Measurements from ENCODE around the gene PHYHIPL. TPM values are rescaled to one million over a fixed set of nuclear protein-coding genes. Genes with fewer than 3 reads are reported as not detected.

The PHYHIPL gene
- total and polyA plus RNA-seq, 2 of the 4 experiments (the other 2 are of a cell fraction) = not detected

DNA sequence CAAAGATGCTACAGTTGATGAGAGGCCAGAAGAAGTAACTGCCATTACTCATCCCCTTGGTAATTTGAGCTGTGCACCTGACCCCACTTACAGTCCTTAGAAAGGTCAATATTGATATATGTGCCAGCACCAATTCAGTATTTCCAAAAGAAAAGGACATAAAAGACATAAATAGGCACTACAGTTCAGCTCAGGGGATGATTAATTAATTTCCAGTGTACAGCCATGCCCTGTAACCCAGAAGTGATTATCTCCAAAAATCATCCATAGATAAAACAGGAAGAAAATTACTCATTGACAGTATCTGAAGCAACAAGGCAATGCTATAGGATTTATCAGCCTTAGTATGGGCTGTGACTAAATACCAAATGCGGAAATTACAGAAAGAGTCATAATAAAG is 82.4 kb downstream of the PHYHIPL start:
- H3K27ac ChIP-seq (ENCODE audit: insufficient read depth, low read length) = no peak overlapping the region
- no peak overlapping the region for H4K91ac ChIP-seq (ENCODE audit: insufficient read depth, low read depth, low read length)
- BruUV-seq (replicated peaks) = no TSS peak
- H2BK5ac ChIP-seq (ENCODE audit: low read depth, low read length, poor library complexity, severe bottlenecking) = no peak overlapping the region
- ChIA-PET CTCF (no interaction called here), POLR2A (ENCODE audit: unreplicated experiment) (no interaction called here)
- no peak overlapping the region for H4K8ac ChIP-seq (ENCODE audit: low read depth in 2 of 2, low read length in 2 of 2)
- intact Hi-C loops (cut with micrococcal nuclease) = no loop called here
- H2AK5ac ChIP-seq (ENCODE audit: low read depth, low read length) = no peak overlapping the region
- ATAC-seq (ENCODE audit: low read depth) (no peak), DNase-seq (no peak)
- WGBS, 2 experiments (ENCODE audit: extremely low coverage in 2 of 2, insufficient read length in 1 of 2) = no CpG with 5 or more reads among the region's 1 CpG
- H2AK9ac ChIP-seq (replicated peaks; ENCODE audit: low read depth, low read length, poor library complexity) = no peak overlapping the region
- H3K27me3 ChIP-seq (ENCODE audit: control insufficient read depth, insufficient read depth, low read length) = no peaks in the 10 kb centered on the region
- TF ChIP-seq MAZ (IDR thresholded peaks at IDR 0.05; ENCODE audit: borderline replicate concordance, low read depth, low read length) (no peak), MAFK (IDR thresholded peaks at IDR 0.05; ENCODE audit: low read depth, low read length) (no peak), POLR2A (IDR thresholded peaks at IDR 0.05; ENCODE audit: low read depth, low read length) (no peak), BHLHE40 (IDR thresholded peaks at IDR 0.05; ENCODE audit: low read depth, low read length) (no peak), CEBPB (IDR thresholded peaks at IDR 0.05; ENCODE audit: low read depth, low read length) (no peak), MXI1 (IDR thresholded peaks at IDR 0.05; ENCODE audit: borderline replicate concordance, low read depth, low read length) (no peak), NFE2L2 (IDR thresholded peaks at IDR 0.05; ENCODE audit: low read depth, low read length) (no peak), RCOR1 (IDR thresholded peaks at IDR 0.05; ENCODE audit: insufficient replicate concordance, low read length) (no peak), CHD1 (IDR thresholded peaks at IDR 0.05; ENCODE audit: low read depth, low read length) (no peak), RFX5 (IDR thresholded peaks at IDR 0.05; ENCODE audit: low read depth, low read length) (no peak), FOS (IDR thresholded peaks at IDR 0.05; ENCODE audit: low read depth, low read length) (no peak), SMC3 (IDR thresholded peaks at IDR 0.05; ENCODE audit: low read depth, low read length) (no peak)
- TF ChIP-seq, protein P1, sequence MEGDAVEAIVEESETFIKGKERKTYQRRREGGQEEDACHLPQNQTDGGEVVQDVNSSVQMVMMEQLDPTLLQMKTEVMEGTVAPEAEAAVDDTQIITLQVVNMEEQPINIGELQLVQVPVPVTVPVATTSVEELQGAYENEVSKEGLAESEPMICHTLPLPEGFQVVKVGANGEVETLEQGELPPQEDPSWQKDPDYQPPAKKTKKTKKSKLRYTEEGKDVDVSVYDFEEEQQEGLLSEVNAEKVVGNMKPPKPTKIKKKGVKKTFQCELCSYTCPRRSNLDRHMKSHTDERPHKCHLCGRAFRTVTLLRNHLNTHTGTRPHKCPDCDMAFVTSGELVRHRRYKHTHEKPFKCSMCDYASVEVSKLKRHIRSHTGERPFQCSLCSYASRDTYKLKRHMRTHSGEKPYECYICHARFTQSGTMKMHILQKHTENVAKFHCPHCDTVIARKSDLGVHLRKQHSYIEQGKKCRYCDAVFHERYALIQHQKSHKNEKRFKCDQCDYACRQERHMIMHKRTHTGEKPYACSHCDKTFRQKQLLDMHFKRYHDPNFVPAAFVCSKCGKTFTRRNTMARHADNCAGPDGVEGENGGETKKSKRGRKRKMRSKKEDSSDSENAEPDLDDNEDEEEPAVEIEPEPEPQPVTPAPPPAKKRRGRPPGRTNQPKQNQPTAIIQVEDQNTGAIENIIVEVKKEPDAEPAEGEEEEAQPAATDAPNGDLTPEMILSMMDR (conservative IDR thresholded peaks at IDR 0.05; ENCODE audit: low read depth, low read length) = no peak
- TF ChIP-seq, protein P2, sequence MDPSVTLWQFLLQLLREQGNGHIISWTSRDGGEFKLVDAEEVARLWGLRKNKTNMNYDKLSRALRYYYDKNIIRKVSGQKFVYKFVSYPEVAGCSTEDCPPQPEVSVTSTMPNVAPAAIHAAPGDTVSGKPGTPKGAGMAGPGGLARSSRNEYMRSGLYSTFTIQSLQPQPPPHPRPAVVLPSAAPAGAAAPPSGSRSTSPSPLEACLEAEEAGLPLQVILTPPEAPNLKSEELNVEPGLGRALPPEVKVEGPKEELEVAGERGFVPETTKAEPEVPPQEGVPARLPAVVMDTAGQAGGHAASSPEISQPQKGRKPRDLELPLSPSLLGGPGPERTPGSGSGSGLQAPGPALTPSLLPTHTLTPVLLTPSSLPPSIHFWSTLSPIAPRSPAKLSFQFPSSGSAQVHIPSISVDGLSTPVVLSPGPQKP (IDR thresholded peaks at IDR 0.05; ENCODE audit: borderline replicate concordance, low read depth, low read length) = no peak
- TF ChIP-seq, protein P3, sequence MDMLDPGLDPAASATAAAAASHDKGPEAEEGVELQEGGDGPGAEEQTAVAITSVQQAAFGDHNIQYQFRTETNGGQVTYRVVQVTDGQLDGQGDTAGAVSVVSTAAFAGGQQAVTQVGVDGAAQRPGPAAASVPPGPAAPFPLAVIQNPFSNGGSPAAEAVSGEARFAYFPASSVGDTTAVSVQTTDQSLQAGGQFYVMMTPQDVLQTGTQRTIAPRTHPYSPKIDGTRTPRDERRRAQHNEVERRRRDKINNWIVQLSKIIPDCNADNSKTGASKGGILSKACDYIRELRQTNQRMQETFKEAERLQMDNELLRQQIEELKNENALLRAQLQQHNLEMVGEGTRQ (IDR thresholded peaks at IDR 0.05; ENCODE audit: low read depth, low read length) = no peak
- H3K9me1 ChIP-seq (ENCODE audit: insufficient read depth, low read length) = no peaks in the 10 kb centered on the region
- H2AFZ ChIP-seq (replicated peaks; ENCODE audit: low read length, poor library complexity) = no peak overlapping the region
- H3K79me1 ChIP-seq (ENCODE audit: low read depth in 1 of 2, low read length in 2 of 2) = no peaks in the 10 kb centered on the region
- H3K4me2 ChIP-seq (ENCODE audit: low read depth, low read length) = no peak overlapping the region
- H3K23ac ChIP-seq (ENCODE audit: low read depth, low read length) = no peak overlapping the region
- no peaks in the 10 kb centered on the region for H3K9me3 ChIP-seq (ENCODE audit: control insufficient read depth, insufficient read depth, low read length)
- H2BK20ac ChIP-seq (ENCODE audit: low read depth, low read length) = no peak overlapping the region
- no peak overlapping the region for H3K56ac ChIP-seq (ENCODE audit: extremely low read depth, insufficient read depth, low read length)
- no peaks in the 10 kb centered on the region for H3K36me3 ChIP-seq (ENCODE audit: control insufficient read depth, insufficient read depth, low read length)
- in situ Hi-C loops (cut with MboI; ENCODE audit: low sequenced_read_pairs) = no loop called here
- H3K9ac ChIP-seq (ENCODE audit: low read depth, low read length) = no peak overlapping the region
- dilution Hi-C loops (cut with HindIII; ENCODE audit: low sequenced_read_pairs, unreplicated experiment) = no loop called here
- no peak overlapping the region for H4K5ac ChIP-seq (ENCODE audit: low read depth, low read length)
- no peak overlapping the region for H3K14ac ChIP-seq (replicated peaks; ENCODE audit: low read depth, low read length)
- no peak overlapping the region for H3K18ac ChIP-seq (ENCODE audit: low read depth, low read length)
- H3K4ac ChIP-seq (ENCODE audit: low read depth, low read length) = no peak overlapping the region
- H3K4me3 ChIP-seq (ENCODE audit: insufficient read depth, low read depth, low read length) = no peak overlapping the region
- H4K20me1 ChIP-seq (ENCODE audit: insufficient read depth, low read length) = no peaks in the 10 kb centered on the region
- no peak overlapping the region for H2BK120ac ChIP-seq (ENCODE audit: low read depth, low read length)
- no peak overlapping the region for H2BK15ac ChIP-seq (ENCODE audit: low read depth, low read length)
- H3K4me1 ChIP-seq (ENCODE audit: control insufficient read depth, insufficient read depth, low read length) = no peaks in the 10 kb centered on the region
